Fibroblast of skin of left biceps (primary cell): ENCODE results near the gene IRF7.

Experiments used
- DNase-seq, 2 experiments: peaks; one replicate each; pipeline ENCODE4 v3.0.0-alpha.2; 2013; ENCODE audit warnings: low read depth in 2 of 2

The IRF7 gene

GRCh38 chr11:607971-608659 is 7.6 kb downstream of the IRF7 start:
- DNase-seq = no peak

DNA sequence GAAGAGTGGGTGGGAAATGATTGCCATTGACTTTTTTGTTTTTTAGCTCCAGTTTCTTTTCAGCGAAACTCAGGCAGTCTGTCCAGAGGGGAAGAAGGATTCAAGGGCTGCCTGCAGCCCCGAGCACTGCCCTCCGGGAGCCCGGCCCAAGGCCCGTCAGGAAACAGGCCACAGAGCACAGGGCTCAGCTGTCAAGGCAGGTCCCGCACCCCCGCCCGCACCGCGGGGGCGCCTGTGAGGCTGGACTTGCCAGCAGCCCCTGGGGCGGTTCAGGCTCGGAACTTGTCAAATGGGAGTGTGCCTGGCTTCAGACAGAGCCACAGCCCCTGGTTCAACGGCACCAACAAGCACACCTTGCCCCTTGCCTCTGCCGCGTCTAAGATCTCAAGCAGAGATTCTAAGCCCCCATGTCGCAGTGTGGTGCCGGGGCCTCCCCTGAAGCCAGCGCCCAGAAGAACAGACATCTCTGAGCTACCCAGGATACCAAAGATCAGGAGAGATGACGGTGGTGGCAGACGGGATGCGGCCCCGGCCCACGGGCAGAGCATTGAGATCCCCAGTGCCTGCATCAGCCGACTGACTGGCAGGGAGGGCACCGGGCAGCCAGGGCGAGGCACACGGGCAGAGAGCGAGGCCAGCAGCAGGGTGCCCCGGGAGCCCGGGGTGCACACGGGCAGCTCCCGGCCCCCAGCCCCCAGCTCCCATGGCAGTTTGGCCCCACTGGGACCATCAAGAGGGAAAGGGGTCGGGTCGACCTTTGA is 8.6 kb downstream of the IRF7 start:
- DNase-seq = no peak

DNA sequence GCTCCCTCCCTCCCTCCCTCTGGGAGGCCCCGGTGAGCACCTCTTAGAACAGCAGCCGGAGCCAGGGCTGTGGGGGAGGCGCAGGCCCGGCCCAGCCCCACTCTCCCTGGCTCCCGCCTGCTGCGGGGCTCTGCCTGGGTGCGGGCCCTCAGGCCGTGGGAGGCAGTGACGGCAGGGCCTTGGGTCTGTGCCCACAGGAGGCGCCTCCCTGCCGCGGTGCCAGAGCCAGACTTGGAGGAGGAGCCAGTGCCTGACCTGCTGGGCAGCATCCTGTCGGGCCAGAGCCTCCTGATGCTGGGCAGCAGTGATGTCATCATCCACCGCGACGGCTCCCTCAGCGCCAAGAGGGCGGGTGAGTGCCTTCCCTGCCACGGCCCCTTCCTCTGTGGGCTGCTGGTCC is 9.5 kb downstream of the IRF7 start:
- no peak for DNase-seq

GRCh38 chr11:605286-606129 is 10.2 kb downstream of the IRF7 start:
- no peak for DNase-seq

- DNase-seq = no peak
Observed at GRCh38 chr11:603154-603553, 12.6 kb downstream of the IRF7 start.

GRCh38 chr11:601573-602245 is 14.0 kb downstream of the IRF7 start:
- DNase-seq = no peak

GRCh38 chr11:598005-598680 is 17.6 kb downstream of the IRF7 start:
- DNase-seq = no peak

DNA sequence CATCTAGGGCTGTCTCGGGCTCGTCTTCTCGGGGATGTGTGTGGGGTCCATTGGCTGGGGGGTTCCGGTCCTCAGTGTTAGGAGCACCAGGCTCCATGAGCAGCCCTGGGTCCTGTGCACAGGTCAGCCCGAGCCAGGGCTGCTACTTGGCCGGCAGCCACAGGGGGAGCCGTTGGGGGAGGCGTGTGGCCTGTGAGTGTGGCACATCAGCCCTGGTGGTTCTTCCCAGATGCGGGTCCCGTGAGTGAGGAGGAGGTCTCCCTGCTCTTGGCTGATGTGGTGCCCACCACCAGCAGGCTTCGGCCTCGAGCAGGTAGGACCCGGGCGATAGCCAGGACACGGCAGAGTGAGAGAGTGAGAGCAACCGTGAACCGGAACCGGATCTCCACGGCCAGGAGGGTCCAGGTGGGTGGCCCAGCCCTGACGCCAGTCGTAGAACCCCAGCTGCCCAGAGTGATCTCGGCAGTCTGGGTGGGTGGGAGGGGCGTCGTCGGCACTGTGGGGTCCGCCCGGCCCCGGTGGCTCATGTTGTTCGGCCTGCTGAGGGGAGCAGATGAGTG is 18.5 kb downstream of the IRF7 start:
- no peak for DNase-seq

DNA sequence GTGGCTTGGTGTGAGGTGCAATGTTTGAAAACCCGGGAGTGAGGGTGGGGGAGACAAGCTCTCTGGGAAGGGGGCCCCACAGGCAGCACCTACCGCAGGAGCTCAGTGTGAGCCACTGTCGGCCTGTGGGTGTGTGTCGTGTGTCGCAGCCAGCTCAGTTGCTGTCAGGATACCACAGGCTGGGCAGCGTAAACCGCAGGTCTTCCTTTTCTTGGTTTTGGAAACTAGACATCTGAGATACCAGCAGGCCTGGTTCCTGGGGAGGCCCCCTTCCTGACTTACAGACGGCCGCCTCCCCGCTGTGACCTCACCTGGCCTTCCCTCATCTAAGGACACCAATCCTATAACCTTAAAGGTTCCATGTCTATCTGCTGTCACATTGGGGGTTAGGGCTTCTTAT is 19.4 kb downstream of the IRF7 start:
- DNase-seq = no peak

- no peak for DNase-seq
Observed at GRCh38 chr11:595400-595799, 20.4 kb downstream of the IRF7 start.

DNA sequence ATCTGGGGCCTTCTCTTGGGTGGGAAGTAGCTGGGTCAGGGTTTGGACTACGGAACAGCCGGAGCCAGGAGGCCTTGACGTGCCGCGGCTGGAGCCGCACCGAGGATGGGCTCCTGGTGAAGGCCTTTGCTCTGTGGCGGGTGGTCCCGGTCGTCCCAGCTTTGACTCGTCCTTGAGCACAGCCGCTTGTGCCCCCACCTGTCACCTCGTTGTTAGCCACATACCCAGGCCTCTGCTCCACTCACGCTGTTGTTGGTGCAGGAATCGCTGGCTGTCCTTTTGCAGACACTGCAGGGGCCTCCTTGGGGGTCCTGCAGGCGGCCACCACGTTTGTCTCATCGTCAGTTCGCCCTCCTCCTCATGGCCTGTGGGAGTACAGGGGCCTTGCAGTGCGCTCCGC is 22.4 kb downstream of the IRF7 start:
- DNase-seq = no peak

DNA sequence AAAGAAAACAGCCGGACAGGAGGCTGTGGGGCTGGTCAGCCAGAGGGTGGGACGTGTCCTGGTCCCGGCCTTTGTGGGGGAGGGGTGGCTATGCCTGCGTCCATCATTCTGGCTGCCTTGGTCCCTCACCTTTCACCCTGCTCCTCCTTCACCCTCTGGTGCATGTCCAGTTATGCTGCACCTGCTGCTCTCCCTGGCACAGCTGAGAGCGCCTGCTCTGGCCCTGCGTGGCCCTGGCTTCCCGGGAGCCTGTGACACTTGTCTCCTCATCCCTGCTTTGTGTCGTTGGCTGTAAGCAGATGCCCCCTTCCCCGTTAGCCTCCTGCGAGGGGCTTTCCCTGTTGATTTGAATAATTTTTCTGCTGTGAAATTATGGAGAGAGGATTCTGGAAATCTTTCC is 22.8 kb downstream of the IRF7 start:
- no peak for DNase-seq

GRCh38 chr11:592501-592900 is 23.2 kb downstream of the IRF7 start:
- no peak for DNase-seq

GRCh38 chr11:590997-591396 is 24.8 kb downstream of the IRF7 start:
- no peak for DNase-seq

DNA sequence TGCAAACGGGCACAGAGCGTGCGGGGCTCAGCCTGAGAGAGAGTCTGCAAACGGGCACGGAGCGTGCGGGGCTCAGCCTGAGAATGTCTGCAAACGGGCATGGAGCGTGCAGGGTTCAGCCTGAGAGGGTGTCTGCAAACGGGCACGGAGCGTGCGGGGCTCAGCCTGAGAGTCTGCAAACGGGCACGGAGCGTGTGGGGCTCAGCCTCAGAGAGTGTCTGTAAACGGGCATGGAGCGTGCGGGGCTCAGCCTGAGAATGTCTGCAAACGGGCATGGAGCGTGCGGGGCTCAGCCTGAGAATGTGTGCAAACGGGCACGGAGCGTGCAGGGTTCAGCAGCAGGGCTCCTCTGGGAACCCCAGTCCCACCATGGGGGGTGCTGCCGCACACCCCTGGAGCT is 26.0 kb downstream of the IRF7 start:
- DNase-seq = no peak

DNA sequence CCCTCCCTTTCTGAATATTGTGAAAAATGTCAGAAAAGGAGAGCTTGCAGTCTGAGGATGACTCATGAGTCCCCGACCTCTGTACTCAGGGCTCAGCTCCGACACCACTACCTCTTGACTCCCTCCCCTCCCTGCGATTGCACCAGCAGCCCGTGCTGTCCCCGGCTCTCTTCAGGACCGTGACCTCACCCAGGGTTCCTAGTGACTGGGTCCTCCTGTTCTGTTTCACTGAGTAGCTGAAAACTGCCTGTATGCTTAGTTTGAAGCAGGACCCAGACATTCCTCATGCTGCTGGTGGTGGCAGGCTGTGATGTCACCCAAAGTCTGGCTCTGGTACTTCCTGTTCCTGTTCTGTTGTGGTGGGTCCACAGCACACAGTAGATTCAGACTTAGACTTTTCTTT is 27.8 kb downstream of the IRF7 start:
- no peak for DNase-seq

GRCh38 chr11:587546-587945 is 28.2 kb downstream of the IRF7 start:
- no peak for DNase-seq

DNA sequence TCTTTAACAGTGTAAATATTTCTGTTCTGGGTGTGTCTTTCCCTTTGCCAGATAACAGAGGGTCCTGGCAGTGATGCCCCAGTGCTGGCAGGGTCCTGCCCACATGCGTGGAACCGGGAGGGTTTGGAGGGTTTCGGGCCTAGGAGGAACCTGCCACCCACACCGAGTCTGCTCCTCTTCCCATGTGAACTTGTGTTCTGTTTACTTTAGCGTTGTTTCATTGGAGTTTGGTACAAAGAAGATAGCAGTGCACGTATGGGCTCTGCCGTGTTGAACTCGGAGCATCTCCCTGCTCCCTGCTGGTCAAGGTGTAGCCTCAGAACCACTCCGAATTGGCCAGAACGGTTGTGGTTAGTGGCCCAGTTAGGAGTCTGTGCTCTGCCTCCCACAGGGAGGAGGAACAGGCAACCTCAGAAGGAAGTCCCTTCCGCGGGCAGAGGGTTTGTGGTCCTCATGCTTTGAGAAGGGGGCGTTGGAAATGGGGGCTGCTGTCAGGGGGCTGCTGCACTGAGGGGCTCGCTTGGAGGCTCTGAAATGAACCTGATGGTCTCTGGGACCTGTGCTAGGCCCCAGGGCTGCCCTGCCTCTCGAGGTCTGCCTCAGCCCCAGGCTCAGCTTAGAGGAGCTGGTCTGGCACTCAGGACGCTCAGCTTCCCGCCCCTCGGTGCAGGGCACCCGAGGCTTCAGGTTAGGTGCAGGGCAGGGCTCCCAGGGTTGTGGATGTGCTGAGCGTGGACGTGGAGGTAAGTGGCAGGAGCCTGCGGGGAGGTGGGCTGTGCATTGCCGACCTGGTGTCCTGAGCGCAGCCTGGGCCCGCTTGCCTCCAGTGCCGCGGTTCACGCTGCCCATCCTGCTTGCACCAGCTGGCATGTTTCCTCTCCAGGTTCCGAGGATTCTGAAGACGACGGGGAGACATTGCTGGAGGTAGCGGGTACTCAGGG is 29.1 kb downstream of the IRF7 start:
- no peak for DNase-seq

DNA sequence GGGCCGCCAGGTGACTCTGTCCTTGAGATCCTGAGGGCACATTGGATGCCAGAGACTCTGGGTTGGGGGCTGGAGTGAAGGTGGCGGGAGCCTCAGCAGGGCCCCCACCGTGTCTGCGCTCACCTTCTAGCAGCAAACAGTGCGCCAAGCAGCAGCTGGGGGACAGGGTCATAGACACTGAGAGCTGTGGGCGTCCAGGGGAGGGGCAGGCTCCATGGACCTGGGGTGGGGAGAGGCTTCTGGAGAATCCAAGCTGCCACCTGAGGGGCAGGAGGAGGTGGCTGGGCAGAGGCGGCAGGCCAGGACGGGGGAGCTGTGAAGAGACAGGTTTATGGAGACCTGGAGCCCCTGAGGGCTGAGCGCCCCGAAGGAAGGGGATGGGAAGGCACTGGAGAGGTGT is 31.5 kb downstream of the IRF7 start:
- DNase-seq = no peak

DNA sequence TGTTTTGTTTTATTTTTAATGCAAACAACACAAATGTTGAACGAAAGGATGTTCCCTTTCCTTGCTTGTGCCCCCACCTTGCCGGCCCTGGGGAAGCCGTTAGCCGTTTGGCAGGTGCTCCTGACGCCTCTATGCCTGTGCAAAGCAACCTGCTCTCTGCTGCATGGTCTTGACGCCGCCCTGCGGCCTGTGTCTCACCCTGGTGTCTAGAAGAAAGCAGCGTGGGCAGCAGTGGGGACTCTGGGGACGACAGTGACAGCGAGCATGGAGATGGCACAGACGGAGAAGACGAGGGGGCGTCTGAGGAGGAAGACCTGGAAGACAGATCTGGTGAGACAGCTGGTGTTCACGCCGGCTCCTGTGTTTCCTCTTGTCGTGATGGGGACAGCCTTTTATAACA is 34.0 kb downstream of the IRF7 start:
- no peak for DNase-seq
